ENCODE results near the gene ELK3. TPM values are rescaled to one million over a fixed set of nuclear protein-coding genes. Genes with fewer than 3 reads are reported as not detected.

The ELK3 gene
- total RNA-seq, 2 donors from 2014 or later, result 17.1 to 18.1 TPM

- no peaks in the 10 kb centered on the region for H3K4me1 Mint-ChIP-seq
- peaks cover 23% of the 10 kb centered on the region for H3K36me3 Mint-ChIP-seq (ENCODE audit: low read depth)
Observed at GRCh38 chr12:96244826-96245225, 50.7 kb downstream of the ELK3 start.

GRCh38 chr12:96246926-96247505 lies 52.8 kb downstream of the ELK3 start:
- Histone ChIP-seq H3K4me1 (ENCODE audit: control insufficient read depth, insufficient read depth, low read length) (no peaks in the 10 kb centered on the region), H3K27me3 (ENCODE audit: control insufficient read depth, insufficient read depth, low read length, poor library complexity, severe bottlenecking) (no peaks in the 10 kb centered on the region), H3K9me3 (ENCODE audit: control insufficient read depth, low read length) (no peaks in the 10 kb centered on the region), H3K4me3 (ENCODE audit: low read length) (no peak overlapping the region), H3K36me3 (ENCODE audit: control insufficient read depth, insufficient read depth, low read length) (peaks cover 39% of the 10 kb centered on the region), H3K9ac (ENCODE audit: extremely low read depth, low read length, poor library complexity, severe bottlenecking) (no peak overlapping the region), H3K27ac (ENCODE audit: low read depth, low read length) (no peak overlapping the region)
- Mint-ChIP-seq H3K4me1 (no peaks in the 10 kb centered on the region), H3K4me3 (no peak overlapping the region), H3K9me3 (no peaks in the 10 kb centered on the region), H3K27ac (no peak overlapping the region), H3K36me3 (ENCODE audit: low read depth) (peaks cover 35% of the 10 kb centered on the region), H3K27me3 (ENCODE audit: insufficient read depth) (no peaks in the 10 kb centered on the region)
- peak; percentile 39 for DNase-seq
- TF ChIP-seq CTCF (conservative IDR thresholded peaks at IDR 0.05), result no peak
- WGBS, 2 experiments (ENCODE audit: insufficient coverage in 1 of 2, insufficient read length in 1 of 2), result 95 to 96% methylated on average over 33 to 36 of the region's 36 CpGs

More at GRCh38 chr12:96244826-96245225, 50.7 kb downstream of the ELK3 start:
- Histone ChIP-seq H3K36me3 (ENCODE audit: control insufficient read depth, insufficient read depth, low read length) (peaks cover 23% of the 10 kb centered on the region), H3K27me3 (ENCODE audit: control insufficient read depth, insufficient read depth, low read length, poor library complexity, severe bottlenecking) (no peaks in the 10 kb centered on the region), H3K4me3 (ENCODE audit: low read length) (no peak overlapping the region), H3K27ac (ENCODE audit: low read depth, low read length) (no peak overlapping the region), H3K4me1 (ENCODE audit: control insufficient read depth, insufficient read depth, low read length) (no peaks in the 10 kb centered on the region), H3K9ac (ENCODE audit: extremely low read depth, low read length, poor library complexity, severe bottlenecking) (no peak overlapping the region), H3K9me3 (ENCODE audit: control insufficient read depth, low read length) (no peaks in the 10 kb centered on the region)
- Mint-ChIP-seq H3K9me3 (no peaks in the 10 kb centered on the region), H3K27me3 (ENCODE audit: insufficient read depth) (no peaks in the 10 kb centered on the region), H3K4me3 (no peak overlapping the region), H3K27ac (no peak overlapping the region)
- peak; percentile 35 for DNase-seq
- no peak for TF ChIP-seq CTCF (conservative IDR thresholded peaks at IDR 0.05)
- 91 to 94% methylated on average over 13 of the region's 13 CpGs for WGBS, 2 experiments (ENCODE audit: insufficient coverage in 1 of 2, insufficient read length in 1 of 2)

- 93 to 94% methylated on average over 4 to 13 of the region's 13 CpGs for WGBS, 2 experiments (ENCODE audit: insufficient coverage in 1 of 2, insufficient read length in 1 of 2)
- no peaks in the 10 kb centered on the region for H3K4me1 Mint-ChIP-seq
- H3K4me3 Mint-ChIP-seq, result no peak overlapping the region
- Histone ChIP-seq H3K36me3 (ENCODE audit: control insufficient read depth, insufficient read depth, low read length) (peaks cover 44% of the 10 kb centered on the region), H3K4me1 (ENCODE audit: control insufficient read depth, insufficient read depth, low read length) (no peaks in the 10 kb centered on the region), H3K27ac (ENCODE audit: low read depth, low read length) (no peak overlapping the region), H3K27me3 (ENCODE audit: control insufficient read depth, insufficient read depth, low read length, poor library complexity, severe bottlenecking) (no peaks in the 10 kb centered on the region), H3K4me3 (ENCODE audit: low read length) (no peak overlapping the region), H3K9me3 (ENCODE audit: control insufficient read depth, low read length) (no peaks in the 10 kb centered on the region), H3K9ac (ENCODE audit: extremely low read depth, low read length, poor library complexity, severe bottlenecking) (no peak overlapping the region)
- no peaks in the 10 kb centered on the region for H3K9me3 Mint-ChIP-seq
- no peak for DNase-seq
- TF ChIP-seq CTCF (conservative IDR thresholded peaks at IDR 0.05), result no peak
- no peak overlapping the region for H3K27ac Mint-ChIP-seq
- H3K27me3 Mint-ChIP-seq (ENCODE audit: insufficient read depth), result no peaks in the 10 kb centered on the region
- peaks cover 41% of the 10 kb centered on the region for H3K36me3 Mint-ChIP-seq (ENCODE audit: low read depth)
Observed at GRCh38 chr12:96247563-96247962, 53.4 kb downstream of the ELK3 start.

Data from endodermal cell (in vitro differentiated cells).